Measurements from ENCODE around the gene LSR.
"Not testable (repeated sequence)": the region's sequence is repeated elsewhere in the genome, so short reads cannot be mapped to it uniquely, and the experiment has no call there.

DNA sequence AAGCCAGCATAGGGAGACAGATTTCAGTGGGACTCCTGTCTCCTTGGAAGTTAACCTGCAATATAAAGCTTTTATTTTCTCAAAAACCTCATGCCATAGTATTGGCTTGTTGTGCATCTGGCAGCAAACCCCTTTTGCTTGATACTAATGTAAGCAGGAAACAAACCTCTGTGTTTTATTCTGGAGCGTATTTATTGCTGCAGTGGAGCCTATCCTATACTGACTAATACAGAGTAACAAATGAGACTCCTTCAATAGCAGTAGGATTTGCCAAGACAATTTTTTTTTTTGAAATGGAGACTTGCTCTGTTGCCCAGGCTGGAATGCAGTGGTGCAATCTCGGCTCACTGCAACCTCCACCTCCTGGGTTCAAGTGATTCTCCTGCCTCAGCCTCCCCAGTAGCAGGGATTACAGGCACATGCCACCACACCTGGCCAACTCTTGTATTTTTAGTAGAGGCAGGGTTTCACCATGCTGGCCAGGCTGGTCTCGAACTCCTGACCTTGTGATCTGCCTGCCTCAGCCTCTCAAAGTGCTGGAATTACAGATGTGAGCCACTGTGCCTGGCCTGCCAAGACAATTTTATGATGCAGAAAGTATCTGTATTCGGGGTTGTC lies 27.7 kb upstream of the LSR start:
- TF ChIP-seq POLR2A (IDR thresholded peaks at IDR 0.05; ENCODE audit: low read depth, low read length); TAF1 (IDR thresholded peaks at IDR 0.05; ENCODE audit: low read depth, low read length); POLR2AphosphoS5 (IDR thresholded peaks at IDR 0.05; ENCODE audit: low read depth, low read length); SPI1 (IDR thresholded peaks at IDR 0.05; ENCODE audit: low read depth, low read length); PAX5 (IDR thresholded peaks at IDR 0.05; ENCODE audit: insufficient read depth, low read length, severe bottlenecking): not testable (repeated sequence)

Measured in GM12891 (cell line).